HG03457 (cell line): ENCODE measurements around the gene CPEB2.

ENCODE experiments used
- ATAC-seq: cut with Tn5 transposase; IDR thresholded peaks from one replicate; pipeline ENCODE4 v1.9.1; 2021; ENCODE audit warnings: moderate number of reproducible peaks; ENCODE audit not compliant: unreplicated experiment

Gene CPEB2

DNA sequence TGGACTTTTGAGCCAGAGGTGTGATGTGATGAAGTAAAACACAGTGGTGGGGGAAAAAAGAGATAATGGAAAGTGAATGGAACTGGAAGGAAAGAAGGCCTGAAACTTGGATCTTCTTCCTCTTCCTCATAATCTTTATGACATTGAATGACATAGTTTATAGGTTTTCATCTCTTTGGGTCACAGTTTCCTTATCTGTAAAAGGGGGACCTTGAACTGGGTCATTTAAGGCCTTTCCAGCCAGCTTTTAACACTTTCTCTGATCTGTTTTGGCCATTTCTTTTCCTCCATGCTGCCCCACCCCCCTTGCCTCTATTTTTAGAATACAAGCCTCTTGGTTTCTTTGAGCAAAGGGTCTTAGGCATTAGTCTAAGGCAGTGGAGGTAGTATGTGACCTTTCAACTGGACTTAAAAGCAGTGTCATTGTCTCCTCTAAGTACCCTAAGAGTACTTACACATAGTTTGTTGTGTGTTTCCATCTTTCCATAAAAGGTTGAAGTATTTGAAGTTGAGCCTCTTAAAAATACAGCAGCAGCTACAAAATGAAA is 7.8 kb downstream of the CPEB2 start:
- no peak for ATAC-seq

DNA sequence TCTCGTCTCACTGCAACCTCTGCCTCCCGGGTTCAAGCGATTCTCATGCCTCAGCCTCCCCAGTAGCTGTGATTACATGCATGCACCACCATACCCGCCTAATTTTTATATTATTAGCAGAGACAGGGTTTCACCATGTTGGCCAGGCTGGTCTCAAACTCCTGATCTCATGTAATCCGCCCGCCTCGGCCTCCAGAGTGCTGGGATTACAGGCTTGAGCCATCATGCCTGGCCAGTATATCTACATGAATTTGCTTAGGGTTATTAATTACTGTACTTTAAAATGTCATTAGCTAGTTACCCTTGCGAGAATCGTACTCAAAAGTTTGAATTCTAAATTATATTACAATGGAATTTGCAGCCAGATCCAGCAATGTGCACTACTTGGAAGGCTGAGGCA is 8.9 kb downstream of the CPEB2 start:
- no peak for ATAC-seq

DNA sequence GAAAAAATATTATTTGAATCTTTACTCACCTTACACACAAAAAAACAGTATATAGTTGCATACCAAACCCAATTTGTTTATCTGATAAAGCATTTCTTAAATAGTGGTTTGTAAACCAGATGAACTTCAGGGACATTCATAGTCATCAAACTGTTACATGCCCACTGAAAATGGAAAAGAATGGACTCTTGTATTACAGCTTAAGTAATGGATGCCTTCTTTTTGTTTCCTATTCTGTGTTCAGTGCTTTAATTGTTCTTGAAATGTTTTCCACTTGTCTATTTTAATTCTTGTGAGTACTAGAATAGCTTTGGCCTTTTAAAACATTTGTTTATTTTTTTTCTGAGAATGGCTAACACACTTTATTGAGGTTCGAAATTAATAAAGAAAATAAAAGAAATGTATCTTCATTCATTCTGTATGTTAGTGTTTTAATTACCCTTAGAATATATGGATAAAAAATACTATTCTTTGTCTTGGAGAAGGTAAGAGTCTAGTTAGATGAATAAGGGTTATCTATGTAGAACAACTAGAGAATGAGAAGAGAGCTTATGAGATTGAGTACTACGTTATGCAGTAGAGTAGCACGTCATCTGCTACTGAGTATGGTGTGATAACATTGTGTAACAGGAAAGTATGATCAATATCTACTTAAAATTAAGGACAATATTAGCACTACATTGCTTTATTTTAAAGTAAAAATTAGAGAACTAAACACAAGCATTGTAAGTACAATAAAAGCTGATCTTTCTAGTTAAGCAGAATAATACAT is 9.9 kb downstream of the CPEB2 start:
- ATAC-seq = no peak

DNA sequence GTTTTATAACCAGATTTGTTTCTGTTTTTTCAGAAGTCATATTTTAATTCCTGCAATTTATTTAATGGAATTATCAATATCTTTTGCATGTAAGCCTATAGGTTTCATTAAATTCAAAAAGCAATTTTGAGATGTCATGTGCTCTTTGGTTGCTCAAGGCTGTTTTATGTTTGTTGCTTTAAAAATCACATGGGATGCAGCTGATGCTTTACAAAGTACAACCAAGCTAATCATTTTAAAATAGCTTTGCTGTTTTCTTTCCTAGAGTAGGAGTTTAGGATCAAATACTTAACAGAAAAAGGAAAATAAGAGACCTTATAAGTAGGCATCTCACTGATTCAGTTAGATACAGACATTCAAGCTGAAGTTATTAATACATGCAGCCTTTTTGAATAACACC is 11.3 kb downstream of the CPEB2 start:
- ATAC-seq = no peak

DNA sequence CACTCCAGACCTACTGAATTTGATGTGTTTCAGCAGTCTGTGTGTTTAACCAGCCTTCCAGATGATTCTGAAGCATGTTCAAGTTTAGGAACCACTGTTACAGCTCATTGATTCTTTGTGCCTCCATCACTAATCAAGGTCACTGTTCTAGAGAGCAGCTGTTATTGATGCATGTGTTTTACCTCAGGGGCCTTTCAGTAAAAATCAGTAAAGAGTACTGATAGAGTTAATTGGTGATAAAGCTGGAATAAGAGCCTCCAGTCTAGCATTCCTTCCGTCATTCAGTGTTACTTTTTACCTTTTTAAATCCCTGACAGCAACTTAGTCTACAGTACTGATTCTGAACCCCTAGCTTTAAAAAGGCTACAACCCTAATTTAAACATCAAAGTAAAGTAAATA is 12.9 kb downstream of the CPEB2 start:
- no peak for ATAC-seq

DNA sequence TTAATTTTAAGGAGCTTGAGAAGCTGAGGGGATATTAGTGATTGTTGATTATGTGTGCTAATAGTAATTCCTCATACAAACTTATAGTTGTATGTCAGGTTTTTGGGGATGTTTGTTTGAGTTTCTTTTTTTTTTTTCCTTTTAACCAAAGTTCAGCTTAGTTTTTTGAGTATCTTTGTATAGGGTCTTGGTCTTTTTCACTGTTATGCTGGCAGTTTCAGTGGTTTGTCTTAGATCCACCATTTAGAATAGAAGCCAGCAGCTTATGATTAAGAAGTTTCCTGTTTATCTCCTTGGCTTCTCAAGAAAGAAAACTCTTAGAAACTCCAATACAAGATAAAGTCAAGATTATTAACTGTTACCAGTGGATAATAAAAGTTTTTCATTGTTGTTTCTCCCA is 16.1 kb downstream of the CPEB2 start:
- no peak for ATAC-seq

DNA sequence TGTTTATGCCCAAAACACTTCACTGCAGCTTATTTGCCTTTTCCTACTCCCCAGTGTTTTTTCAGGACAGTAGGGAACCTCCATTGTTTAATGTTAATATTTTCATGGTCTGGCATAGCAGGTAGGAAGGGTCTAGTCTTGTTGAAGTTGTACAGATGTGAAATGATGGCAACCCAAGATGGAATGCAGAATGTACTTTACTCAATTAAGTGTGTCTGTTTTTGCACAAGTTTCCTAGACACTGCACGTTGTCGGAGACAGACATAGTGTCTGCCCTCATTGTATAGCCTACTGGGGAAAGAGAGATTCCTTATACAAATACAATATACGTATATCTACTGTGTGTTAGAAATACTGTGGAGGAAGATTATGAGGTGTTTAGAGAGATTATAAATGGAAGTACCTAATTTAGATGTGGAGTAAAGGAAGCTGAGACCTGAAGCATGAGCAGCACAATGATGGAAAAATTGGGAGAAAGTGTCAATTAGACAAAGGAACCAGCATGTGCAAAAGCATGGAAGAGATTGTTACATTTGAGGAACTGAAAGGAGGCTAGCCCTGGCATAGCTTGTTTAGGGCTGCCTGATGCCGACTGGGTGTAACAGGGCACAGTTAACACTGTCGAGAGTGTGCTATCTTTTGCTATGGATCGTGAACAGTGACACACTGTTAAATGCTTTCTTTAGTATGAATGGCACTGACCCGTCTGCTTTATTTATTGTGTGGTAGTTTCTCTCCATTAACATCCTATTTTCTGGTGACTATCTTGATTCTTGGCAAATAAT is 18.4 kb downstream of the CPEB2 start:
- no peak for ATAC-seq

DNA sequence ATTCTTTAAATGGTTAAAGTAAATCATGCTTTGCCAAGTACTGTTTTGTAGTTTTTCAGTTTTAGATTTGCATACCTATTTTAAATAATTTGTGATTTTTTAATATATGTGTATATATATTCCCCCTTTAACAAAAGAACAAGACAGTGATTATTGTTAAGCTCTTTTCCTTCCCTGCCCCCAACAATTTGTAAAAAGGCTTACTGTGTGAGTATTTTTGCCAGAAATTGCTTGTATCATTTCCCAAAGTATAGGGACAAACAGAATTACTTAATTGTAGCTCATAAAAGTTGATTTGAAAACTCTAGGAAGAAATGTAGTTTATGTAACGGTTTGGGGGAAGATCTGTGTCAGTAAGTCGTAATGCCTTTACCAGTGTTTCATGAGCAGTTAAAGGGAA is 19.0 kb downstream of the CPEB2 start:
- no peak for ATAC-seq

DNA sequence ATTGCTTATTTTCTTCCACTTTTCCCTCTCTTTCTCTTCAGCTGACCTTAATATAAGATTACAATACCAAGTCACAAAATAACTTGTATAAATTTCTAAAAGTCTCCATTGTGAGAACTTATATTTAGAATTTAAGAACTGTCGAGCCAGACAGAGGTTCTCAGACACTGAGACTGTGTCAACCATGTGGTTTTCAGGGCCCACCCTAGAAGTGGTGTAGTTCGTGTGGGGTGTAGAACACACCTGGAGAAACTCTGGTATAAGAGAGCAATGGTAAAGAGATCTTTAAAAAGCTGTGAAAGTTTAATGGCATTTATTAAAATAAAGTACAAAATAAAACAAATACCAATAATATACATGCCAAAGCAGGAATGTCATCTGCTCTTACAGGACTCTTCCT is 19.7 kb downstream of the CPEB2 start:
- ATAC-seq = no peak

DNA sequence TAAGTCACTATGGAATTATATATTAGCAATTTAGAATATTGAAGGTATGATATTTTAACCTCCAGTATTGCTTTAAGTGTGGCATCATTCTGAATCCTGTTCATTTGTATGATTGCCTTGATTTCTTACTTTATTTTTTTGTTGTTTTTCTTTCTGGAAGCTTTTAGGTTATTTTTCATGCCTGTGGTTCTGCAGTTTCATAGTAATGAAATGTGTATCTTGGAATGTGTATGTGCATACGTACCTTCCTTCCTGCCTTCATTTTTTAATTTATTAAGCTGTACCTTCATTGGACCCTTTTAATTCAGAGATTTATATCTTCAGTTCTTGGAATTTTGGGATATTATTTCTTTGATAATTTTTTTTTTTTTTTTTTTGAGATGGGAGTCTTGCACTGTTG is 22.1 kb downstream of the CPEB2 start:
- no peak for ATAC-seq

DNA sequence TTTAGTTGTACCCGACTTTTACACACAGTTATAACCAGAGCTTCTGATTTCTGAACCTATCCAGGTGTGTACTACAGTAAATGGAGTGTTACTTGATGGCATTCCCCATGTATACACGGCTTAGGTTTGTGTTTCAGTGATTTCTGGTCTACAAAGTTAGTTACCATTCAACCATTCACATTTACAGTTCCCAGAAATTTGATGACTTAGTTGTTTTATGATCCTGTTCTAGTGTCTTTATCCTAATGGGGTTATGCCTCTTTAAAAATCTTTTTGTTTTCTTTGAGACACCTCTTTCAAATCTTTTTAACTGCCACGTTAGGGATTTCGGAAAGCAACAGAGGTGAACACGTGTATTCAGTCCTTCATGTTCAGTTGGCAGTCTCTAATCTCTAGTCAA is 23.4 kb downstream of the CPEB2 start:
- no peak for ATAC-seq

DNA sequence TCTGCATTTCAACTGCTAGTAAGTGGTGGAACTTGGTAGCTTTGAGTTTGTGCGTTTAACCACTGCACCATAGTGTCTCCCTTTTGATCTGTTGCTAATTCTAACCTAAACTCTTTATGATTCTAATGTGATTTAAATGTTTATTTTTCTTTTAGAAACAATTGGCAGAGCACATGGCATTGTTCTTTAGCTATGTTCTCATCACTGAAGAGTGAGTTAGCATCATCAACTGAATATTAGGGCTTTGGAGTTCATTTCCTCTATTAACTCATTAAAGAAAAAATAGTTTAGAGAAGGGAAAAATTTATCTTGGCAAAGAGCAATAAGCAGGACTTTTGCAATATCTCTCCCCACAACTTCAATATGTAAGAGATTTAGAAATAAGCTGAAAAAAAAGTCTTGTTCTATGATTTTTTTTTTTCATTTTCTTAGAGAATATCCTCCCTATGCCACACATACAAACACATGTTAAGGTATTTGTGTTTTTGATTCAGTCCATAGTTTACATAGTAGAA is 25.7 kb downstream of the CPEB2 start:
- ATAC-seq = no peak

DNA sequence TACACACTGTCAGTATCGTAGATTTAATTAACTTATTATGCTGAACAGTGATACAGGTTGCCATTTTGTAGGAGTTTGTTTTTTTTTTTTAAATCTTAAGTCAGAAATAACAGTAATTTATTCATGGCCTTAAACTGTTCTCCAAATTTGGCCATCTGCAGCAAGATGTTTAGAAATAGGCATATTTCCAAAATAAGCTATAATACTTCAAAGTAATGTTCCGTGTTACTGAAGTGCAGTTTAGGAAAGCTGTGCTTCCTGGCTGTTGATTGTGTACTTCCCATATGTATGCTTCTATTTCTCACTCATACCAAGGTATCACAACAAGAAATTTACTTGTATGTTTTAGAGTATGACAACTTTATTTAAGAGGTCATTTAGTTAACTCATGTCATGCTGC is 28.9 kb downstream of the CPEB2 start:
- ATAC-seq = no peak

DNA sequence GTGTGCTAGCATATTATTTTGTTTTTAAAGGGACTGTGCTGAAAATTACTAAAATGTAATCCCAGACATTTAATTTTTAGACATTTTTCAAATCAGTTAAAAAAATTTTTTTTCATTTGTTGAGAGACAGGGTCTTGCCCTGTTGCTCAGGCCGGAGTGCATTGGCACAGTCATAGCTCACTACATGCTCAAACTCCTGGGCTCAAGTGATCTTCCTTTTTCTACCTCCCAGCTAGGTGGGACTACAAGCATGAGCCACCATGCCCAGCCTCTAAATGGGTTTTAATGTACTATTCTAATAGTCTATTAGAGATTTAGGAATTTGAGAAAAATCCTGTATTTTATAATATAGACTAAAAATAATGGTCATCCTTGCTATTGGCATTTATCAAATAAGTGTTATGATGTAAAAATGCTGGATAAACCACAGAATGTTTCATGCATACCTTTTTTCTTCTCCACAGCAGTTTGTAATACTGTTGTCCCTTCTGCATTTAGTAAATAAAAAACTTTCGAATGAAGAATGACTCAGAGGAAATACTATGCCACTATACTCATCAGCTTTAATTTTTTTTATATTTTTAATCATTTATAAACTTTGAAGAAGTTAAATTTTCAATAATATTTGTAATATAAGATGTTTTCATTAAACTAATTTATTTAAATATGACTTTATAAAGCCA is 29.9 kb downstream of the CPEB2 start:
- no peak for ATAC-seq

DNA sequence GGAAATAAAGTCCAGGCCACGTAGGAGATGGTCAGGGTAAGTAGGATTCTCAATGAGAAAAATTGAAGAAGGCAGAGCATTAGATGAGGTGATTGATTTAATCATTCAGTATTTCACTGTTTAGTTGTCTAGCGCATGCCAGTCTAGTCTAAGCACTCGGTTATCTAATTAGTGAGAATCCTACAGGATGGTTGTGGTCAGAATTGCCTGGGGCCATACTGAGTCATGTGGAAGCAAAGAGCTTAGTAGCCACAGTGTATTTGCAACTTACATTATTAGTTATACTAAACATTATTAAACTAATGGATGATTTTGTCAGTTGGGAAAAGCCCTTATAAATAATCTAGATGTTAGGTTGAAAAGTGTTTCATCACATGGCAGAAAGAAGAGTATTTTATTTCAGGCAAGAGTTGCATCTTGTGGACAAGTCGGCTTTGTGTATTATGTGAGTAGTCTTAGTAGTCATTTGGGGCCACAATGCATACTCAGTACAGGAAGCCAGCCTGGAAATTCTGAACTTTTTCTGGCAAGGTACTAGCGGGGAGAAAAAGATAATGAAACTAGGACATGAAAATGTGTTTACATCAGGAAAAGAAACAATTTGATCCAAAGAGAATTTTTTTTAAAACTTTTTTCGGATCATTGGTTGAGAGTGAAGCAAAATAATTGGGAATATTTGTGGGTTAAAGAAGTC is 31.9 kb downstream of the CPEB2 start:
- ATAC-seq = no peak

DNA sequence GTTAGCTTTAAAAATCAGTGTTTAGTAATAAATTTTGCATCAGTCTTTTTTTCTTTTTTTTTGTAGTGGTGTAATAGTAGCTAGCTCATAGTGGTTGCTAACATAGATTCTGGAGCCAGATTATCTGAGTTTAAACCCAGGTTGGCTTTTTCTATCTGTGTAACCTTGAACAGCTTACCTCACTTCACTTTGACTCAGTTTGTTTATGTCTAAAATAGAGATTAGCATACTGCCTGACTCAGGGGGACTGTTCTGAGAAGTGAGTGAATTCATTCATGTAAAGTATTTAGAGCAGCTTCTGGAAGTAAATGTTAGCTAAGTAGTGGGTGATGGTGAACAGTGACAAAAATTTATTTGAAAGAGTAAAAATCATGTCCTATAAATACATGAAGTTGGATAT is 32.9 kb downstream of the CPEB2 start:
- no peak for ATAC-seq

DNA sequence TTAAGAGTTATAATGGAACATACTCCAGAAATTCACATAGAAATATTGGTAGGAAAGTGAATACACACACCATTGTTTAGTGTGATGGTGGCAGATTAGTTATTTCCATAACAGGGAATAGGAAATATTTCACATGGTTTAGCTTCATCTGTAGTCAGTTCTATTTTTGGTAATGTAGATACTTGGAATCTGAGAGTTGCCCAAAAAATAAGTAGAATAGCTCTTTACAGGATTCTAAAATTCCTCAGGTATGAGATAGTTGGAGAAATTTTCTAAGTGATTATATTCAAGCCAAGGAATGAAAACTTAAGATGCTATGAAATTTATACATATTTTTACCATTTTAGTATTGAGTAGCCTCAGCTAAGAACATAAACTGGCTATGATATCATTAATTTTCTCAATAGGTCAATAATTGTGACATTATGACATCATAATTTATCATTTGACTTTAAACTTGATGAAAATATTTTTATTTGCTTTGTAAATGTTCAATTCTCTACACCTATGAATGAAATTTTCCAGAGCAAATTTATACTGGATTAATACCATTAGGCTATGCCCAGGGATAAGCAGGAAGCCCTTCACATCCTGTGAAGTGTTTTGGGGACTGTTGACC is 35.8 kb downstream of the CPEB2 start:
- ATAC-seq = no peak

DNA sequence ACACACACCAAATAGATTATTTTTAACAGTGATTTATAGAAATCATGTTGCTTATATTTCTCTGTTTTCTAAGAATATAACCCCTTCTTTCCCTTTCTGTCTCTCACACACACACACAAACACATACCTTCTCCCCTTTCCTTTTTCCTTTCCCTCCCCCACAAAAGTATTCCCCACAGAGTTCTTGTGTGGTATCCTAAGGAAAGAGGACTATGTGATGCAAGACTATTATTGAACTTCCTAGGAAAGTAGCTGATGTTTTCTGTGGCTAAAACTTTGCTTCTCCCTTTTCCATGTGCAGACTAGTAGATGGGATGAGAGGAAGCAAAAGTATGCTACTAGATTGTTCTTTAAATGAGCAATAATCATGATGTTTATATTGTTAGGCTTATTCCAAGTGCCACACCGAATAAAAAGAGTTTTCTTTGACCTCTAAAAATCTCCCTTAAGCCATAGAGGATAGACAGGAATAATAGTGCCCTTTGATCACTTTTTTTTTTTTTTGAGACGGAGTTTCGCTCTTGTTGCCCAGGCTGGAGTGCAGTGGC is 38.7 kb downstream of the CPEB2 start:
- ATAC-seq = no peak

DNA sequence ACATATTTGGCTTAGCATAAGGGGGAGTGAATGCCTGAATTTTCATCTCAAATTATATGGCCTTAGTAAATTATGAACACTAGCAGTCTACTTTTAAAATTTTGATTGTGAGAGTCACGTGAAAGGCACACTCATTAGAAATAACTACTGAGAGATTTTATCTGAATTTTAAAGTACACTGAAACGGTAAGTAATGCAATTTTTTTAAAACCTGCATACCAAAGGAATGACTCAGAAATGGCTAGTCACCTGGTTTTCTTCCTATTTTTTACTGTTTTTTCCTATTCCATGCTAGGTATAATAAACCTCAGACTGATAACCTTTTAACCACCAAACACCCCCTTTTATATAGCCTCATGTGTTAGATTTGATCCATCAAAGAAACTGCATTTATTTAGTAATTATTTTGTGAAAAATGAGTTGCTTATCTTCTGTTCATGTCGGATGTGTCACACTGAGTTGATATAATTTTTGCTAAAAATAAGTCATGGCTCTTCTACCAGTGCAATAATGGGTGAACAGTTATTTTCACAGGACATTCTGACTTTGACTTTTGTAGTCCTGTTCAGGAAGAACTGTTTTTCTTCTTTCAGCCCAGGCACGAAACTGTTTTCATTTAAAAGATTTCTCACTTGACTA is 40.4 kb downstream of the CPEB2 start:
- no peak for ATAC-seq

DNA sequence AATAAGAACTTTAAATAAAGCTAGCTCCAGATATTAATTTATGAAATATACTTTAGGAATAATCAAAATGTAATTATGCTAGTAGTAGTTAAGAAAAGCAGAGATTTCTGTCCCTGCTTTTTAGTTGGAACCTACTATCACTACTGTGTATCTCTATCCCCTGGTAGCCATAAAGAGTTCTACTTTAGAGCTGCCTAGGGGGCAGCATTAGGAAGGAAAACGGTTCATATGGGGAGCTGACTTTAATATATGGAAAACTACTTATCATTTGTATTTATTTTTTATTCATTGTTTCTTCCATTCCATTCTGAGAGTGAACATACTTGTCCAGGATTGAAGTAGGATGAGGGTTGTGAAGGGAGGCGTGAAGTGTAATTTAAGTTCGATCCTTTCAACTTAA is 40.9 kb downstream of the CPEB2 start:
- ATAC-seq = no peak
